NCI-H226 (cell line): Measurements from ENCODE around the gene OS9.

Experiments used
- DNase-seq: peaks from one replicate; pipeline ENCODE4 v3.0.0-alpha.2; 2015

The OS9 gene

GRCh38 chr12:57754411-57755193, 60.7 kb downstream of the OS9 start, which contains the start of gene MARCHF9:
TSS of gene MARCHF9 (plus strand) at chr12:57755103. CDS start at chr12:57755529, 426 bp downstream.
- peak; percentile 49 for DNase-seq

DNA sequence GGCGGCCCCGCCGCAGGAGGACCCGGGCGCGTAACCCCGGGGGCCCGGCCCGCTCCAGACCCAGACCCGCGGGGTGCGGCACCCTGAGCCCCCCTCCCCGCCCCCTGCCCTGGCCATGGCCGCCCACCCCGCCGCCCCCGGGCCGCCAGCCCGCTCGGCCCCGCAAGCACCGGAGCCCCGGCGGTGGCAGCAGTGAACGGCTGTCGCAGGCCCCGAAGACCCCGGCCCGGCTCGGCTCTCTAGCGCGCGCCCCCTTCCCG, 61.2 kb downstream of the OS9 start:
- DNase-seq, result no peak

DNA sequence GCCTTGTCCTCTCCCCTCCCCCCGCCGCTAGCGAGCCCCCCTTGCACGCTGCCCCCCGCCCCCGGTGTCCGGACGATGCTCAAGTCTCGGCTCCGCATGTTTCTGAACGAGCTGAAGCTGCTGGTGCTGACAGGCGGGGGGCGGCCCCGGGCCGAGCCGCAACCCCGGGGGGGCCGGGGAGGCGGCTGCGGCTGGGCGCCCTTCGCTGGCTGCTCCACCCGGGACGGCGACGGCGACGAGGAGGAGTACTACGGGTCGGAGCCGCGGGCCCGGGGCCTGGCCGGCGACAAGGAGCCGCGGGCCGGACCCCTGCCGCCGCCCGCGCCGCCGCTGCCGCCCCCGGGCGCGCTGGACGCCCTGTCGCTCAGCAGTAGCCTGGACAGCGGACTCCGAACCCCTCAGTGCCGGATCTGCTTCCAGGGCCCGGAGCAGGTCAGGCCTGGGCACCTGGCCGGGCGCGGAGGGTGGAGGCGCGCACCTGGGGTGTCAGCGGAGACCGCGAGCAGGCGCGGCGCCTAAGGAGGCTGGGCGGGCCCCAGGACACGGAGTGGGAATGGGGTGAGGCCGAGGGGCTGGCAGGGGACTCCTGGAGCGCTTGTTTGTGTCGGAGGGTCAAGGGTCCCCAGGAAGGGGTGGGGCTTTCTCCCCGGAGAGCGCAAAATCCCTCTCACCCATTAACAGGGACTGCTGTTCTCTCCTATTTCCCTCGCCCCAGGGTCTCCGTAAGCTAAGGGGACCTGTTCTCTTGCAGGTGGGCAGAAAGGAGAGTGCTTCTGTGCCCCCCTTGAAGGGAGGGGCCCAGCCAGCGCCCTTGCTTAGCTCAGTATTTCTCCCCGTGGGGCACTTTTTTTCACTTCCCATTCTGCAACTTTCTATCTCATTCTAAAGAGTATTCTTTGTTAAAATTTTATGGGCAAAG, 61.8 kb downstream of the OS9 start:
- DNase-seq, result no peak

- DNase-seq, result no peak
These were observed 62.7 kb downstream of the OS9 start for GRCh38 chr12:57756406-57757341.

GRCh38 chr12:57757771-57758170, 63.8 kb downstream of the OS9 start:
- DNase-seq, result no peak

DNA sequence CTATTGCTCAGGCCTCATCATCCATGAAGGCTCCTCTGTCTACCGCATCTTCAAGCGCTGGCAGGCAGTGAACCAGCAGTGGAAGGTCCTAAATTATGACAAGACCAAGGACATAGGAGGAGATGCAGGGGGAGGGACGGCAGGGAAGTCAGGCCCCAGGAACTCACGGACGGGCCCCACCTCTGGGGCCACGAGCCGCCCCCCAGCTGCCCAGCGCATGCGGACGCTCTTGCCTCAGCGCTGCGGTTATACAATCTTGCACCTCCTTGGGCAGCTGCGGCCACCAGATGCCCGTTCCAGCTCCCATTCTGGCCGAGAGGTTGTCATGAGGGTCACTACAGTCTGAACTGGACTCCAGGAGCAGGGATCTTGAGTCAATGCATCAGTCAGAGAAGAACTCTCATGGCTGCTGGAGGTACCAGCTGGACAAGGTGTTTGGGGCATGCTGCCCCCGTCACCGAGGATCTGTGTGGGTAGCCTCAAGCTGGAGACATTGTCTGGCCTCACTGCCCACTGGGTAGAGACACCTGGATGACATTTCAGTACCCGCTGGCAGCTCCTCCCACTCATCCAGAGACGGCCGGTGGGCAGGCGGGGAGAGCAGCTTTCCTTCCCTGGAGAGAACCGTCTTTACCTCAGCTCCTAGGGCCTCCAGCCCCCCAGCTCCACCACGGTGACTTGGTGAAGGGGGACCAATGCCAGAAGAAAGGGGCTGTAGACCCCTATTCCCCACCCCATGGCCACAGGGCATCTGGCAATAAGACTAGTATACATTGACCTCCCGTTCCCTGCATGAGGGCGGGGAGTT, 64.8 kb downstream of the OS9 start:
- no peak for DNase-seq

DNA sequence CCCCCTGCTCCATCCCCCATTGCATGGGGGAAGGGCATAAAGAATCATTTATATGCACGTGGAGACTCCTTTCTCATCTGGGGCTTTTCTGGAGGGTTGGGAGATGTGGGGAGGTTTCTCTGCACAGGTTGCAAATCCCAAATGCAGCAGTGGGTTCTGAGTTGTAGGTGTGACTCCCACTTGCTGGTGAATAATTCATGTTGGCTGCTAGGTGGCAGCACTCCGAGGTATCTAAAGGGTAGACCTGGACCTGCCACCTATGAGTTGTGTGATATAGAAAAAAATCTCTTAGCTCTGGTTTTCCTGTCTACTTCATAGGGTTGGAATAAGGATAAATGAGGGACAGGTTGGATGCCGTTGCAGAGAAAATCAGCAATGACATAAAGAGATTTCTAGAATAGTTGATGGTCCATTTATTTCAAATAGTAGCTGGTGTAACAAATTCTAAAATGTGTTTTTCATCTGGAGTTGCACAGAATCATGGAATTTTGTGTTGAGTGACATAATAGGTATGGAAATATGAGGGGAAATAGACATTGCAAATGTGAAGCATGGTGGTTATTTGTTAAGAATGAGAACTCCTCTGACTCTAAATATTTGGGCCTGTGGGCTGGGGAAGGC, 65.5 kb downstream of the OS9 start:
- DNase-seq, result no peak

GRCh38 chr12:57760347-57760982, 66.5 kb downstream of the OS9 start:
- no peak for DNase-seq

- DNase-seq, result no peak
These were observed 67.6 kb downstream of the OS9 start for GRCh38 chr12:57761391-57761998.

DNA sequence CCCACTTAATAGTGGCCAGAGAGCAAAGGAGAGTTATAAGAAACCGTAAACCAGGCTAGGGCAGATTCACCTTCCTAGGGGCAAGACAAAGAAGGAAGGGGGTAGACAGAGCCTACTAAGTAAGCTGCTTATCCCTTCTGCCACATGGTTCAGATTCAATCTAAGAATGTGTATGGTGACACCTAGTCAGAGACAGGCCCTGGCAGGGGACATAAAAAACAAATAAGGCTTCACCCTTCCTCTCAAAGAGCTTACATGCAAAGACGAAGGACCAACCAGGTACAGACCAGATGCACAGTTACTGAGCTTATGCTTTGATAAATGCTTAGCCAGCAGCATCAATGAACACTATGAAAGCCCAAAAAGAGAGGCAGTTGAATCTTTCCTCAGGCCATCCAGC, 68.5 kb downstream of the OS9 start:
- no peak for DNase-seq

- DNase-seq, result no peak
These were observed 70.1 kb downstream of the OS9 start for GRCh38 chr12:57763881-57764661.

- no peak for DNase-seq
These were observed 70.7 kb downstream of the OS9 start for GRCh38 chr12:57764662-57765002.

- DNase-seq, result no peak
These were observed 71.2 kb downstream of the OS9 start for GRCh38 chr12:57765003-57765697.

DNA sequence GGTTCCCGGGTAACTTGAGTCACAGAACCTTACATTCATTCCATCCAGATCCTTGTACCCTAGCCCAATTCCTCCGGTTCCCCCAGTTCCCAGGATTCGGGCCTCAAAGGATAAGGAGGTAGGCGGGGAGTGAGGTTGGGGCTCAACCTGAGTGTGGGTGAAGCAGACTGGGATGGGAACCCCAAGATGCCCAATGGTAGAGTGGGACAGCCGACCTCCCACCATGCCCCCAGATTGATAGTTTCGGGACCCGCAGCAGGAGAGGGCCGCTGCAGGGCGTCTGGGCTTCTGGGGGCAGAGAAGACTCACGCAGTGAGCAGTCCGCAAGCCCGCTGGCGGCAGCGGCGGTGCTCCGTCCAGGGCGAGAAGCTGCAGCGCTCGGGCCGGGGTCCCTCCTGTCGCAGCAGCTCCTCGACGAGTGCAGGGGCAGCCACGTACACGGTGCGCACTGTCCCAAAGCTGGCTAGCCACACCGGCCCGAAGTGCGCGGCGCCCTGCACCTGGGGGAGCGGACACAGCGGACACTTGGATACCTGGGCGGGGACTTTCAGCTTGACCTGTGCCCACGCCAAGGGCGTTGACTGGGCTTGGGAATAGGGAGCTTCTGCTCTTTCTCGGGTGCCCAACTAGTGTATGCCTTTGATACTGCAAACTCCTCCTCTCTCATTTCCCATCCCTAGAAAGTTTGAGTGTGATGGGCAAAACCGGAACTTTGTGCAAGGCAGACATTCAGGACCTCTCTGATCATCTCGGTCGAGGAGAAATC, 71.9 kb downstream of the OS9 start:
- DNase-seq, result no peak

GRCh38 chr12:57766464-57767304, 72.8 kb downstream of the OS9 start, which contains the start of gene CYP27B1:
TSS of gene CYP27B1 (minus strand) at chr12:57767078. CDS start at chr12:57767041, 37 bp downstream.
- DNase-seq, result peak; percentile 44

- no peak for DNase-seq
These were observed 73.4 kb downstream of the OS9 start for GRCh38 chr12:57767305-57767698.

DNA sequence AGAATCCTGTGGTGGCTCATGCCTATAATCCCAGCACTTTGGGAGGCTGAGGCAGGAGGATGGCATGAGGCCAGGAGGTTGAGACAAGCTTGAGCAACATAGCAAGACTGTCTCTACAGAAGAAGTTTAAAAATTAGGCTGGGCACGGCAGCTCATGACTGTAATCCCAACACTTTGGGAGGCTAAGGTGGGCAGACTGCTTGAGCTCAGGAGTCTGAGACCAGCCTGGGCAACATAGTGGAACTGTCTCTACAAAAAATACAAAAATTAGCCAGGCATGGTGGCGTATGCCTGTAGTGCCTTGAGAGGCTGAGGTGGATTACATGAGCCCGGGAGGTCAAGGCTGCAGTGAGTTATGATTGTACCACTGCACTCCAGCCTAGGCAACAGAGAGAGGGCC, 73.9 kb downstream of the OS9 start:
- no peak for DNase-seq

DNA sequence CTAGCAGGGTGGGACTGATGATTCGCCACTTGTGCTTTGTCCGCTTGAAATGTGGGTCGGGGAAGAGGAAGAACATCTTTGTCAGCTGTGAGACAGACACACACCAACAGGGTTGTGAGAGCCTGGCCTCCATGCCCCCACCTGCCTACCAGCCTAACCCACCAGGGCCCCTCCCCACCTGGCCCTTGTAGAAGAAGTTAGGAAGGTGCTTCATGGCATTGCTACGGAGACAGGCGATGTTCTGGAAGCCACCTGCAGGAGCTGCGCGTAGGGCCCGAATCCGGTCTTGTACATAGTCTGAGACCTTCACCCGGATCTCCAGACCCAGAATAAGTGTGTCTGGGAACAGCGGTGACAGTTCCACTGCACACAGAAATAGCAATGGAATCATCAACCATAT, 75.7 kb downstream of the OS9 start:
- DNase-seq, result no peak
